Measurements from ENCODE around the gene CEP85L.

GRCh38 chr6:118494091-118494490, 157.3 kb downstream of the CEP85L start:
- no peak for TF ChIP-seq CTCF (CRISPR knock-in tag; IDR thresholded peaks at IDR 0.05)
- no peak for TF ChIP-seq ZNF18 (CRISPR knock-in tag; IDR thresholded peaks at IDR 0.05; ENCODE audit: insufficient replicate concordance)
- no peak for TF ChIP-seq ZBTB21 (CRISPR knock-in tag; IDR thresholded peaks at IDR 0.05)

Data from HepG2 (cell line).